ENCODE data around the gene PPP1R14C.

The PPP1R14C gene

GRCh38 chr6:150252714-150253444 lies 110.0 kb downstream of the PPP1R14C start:
- DNase-seq, result no peak

DNA sequence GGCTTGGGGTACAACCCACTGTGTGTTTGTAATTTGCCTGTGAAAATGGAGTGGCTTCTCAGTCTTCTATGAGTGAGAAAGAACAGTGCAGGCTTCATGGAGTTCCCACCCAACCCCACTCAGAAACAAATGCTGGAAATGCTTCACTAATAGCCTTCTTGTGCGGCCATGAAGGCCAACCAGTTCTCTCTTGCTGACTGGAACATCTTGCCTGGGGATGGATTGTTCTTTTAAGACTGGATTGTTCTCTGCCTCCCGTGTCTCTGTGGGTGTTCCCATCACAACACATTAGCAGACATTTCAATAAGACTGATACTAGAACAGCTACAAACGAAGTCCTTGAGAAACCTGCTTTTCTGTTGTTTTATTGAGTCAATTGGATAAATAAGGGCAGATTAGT lies 110.6 kb downstream of the PPP1R14C start:
- DNase-seq, result no peak

DNA sequence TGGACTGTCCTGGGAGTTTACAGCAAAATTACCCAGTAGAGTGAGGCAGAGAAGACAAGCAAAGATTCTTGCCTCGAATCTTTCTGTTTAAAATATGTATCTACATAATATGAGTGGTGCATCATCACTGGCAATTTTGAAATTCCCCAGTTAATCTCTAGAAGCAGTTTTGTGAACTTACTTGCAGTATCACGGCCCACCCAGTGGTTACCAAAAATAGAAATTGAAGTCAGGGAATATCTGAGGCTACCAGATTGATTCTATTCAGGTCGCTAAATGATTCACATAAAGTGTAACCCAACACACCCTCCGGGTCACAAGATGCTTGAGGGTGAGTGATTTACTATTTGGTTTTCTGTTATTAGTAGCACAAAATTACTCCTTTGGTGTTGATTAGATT lies 111.9 kb downstream of the PPP1R14C start:
- DNase-seq, result no peak

GRCh38 chr6:150255840-150256239 lies 113.0 kb downstream of the PPP1R14C start:
- no peak for DNase-seq

DNA sequence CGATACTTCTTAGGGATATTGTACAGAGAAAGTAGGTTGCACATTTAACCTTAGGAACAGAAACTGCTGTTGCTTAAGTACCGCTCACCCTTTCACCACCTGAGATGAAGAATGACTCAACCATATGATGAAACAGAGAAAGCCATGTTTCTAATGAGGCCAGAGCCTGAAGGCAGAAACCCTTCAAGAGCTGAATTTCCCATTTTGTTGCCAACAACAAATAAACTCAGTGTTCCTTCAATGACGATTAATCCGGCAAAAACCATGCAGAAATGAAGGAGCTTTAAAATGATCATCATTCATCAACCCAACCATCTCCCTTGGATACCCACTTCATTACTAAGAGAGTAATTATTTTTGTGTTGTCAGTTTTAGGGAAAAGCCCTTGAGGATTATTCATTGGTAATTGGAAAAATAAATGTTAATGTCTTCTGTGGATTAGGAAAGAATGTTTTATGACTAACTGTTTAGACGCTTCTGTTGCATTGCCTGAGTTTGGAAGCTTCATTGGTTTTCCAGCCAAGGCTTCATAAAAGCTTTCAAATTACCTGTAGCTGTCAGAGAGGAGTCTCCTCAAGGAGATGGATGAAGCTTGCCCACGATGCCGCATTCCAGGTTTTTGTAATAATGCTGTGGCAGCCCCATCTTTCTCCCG lies 113.9 kb downstream of the PPP1R14C start:
- DNase-seq, result no peak

- DNase-seq, result no peak
These were observed 115.5 kb downstream of the PPP1R14C start for GRCh38 chr6:150258381-150258780.

GRCh38 chr6:150260931-150261330 lies 118.1 kb downstream of the PPP1R14C start:
- DNase-seq, result no peak

DNA sequence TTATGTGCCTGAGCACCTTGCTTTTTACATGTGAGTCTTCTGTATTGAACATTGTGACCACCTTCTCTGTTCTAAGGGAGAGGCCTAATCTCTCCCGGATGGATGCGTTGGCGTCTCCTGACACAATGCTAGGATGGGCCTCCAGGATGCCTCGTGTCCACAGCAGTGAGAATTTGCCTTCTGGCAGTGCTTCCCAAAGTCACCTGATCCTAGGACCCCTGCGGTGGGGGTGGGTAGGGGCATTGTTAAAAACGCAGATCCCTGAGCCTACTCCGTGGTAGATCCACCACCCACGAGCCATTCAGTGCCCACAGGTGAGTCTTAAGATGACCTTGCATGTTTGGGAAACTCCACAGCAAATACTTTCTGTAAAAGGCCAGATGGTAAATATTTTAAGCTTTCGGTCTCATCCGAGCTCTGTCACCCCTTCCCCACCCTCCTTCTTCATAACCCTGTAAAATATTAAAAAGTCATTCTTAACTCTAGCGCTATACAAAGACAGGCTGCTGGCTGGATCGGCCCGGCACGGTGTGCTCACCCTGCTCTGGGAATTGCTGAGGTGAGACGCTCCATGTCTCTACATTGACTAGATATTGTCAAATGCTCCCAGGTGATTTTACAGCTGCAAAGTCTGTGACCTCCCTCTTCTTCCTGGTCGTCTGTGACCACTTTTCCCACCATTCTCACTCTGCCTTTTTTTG lies 119.3 kb downstream of the PPP1R14C start:
- DNase-seq, result no peak

DNA sequence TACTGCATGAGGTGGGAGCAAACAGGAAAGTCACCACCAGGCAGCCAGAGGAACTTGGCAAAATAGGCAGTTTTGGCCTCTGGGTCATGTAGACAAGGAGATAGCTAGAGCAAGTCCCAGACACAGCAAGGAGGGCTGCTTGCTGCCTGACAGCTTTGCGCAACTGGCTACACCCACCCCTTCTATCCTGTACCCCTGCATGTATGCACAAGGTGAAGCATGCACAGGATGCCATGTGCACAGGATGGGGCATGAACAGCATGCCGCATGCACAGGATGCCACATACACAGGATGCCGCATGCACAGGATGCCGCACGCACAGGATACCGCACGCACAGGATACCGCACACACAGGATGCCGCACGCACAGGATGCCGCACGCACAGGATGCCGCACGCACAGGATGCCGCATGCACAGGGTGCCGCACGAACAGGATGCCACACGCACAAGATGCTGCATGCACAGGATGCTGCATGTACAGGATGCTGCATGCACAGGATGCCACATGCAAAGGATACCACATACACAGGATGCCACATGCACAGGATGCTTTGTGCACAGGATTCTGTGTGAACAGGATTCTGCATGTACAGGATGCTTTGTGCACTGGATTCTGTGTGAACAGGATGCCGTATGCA lies 121.0 kb downstream of the PPP1R14C start:
- peak; percentile 21 for DNase-seq

GRCh38 chr6:150266309-150266708 lies 123.5 kb downstream of the PPP1R14C start:
- DNase-seq, result no peak

GRCh38 chr6:150266963-150267685 lies 124.3 kb downstream of the PPP1R14C start:
- no peak for DNase-seq

DNA sequence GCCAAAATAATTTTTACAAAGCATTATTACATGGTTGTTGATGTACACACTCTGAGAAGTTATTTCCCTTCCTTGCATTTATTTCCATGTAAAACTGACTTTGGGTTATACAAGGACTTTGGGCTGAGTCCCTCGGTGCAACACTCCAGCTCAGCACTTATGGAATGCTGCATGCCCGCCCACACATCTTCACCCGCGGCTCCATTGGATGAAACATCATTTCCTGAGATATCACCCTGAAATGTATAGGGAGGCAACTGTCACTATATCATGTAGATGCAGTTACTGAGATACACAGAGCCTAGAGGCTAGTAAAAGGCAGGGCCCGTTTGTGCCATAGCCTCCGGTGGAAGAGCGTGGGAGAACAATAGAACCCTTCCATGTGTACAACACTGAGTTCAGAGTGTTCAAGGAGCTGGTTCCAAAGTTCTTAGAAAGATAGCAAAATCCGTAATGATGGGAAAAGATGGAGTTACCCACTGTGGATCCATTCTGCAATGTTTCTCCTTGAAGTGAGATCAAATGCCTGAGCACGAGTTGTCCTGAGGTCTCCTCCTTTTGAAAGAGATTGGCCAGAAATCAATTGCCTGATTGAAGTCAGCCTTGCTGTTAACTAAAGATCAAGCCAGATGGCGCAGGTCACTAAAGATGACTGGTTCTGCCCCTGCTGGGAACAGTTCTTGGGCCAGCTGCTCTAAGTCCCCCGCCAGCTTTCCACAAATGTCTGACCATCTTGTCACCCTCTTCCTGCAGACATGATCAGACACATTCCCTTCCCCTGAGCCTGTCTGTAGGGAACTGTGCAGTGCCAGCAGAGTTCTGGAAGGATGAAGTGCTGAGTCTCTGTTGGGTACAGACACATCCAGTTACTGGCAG lies 125.1 kb downstream of the PPP1R14C start:
- DNase-seq, result no peak

- no peak for DNase-seq
These were observed 126.4 kb downstream of the PPP1R14C start for GRCh38 chr6:150269130-150269856.

DNA sequence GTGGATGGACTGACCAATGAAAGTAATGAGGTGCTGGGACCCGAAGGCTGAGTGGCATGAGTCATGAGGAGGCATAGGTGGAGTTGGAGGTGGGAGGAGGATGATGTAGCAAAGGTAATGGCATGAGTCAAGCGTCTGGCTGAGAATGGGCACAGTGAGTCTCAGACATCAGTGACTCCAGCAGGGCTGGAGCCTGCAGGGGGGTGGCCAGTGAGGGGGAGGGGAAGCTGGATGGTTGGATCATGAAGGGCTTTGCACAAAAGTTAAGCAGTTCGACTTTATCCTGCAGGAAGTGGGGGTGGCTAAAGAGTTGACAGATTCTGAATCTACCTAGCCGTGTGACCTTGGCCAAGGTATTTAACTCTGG lies 127.0 kb downstream of the PPP1R14C start:
- no peak for DNase-seq

- no peak for DNase-seq
These were observed 127.6 kb downstream of the PPP1R14C start for GRCh38 chr6:150270330-150271052.

- no peak for DNase-seq
These were observed 128.3 kb downstream of the PPP1R14C start for GRCh38 chr6:150271172-150271500.

- DNase-seq, result no peak
These were observed 128.8 kb downstream of the PPP1R14C start for GRCh38 chr6:150271501-150272263.

DNA sequence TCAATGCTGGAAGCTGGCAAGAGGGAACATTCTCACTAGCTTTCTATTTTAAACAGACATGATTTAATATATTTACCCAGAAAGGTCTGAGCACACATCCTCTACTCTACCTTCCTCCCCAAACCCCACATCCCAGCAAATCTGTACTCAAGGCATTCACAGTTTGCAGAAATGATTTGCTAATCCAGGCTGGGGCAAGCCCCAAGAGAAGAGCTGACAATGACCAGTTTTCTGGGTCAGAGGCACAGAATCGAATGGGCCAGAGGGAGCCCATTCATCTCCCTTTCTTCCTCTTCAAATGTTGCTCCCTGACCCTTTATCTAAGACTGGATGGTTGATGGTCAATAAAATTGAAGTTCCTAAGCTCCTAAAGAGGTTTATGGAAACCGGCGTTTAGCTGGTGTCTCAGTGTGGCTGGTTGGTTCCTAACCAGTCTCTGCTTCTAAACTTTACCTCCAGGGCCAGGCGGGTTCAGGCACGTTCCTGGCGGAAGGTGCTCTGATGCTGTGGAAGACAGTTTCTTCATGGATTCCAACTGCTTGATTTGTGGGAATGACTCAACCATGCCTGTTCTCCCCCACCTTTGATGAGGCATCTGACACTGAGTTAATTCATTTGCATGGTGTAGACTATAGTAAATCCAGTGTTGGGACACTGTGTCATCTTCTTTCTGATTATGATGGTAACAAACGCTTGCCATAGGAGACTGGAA lies 129.6 kb downstream of the PPP1R14C start:
- no peak for DNase-seq

GRCh38 chr6:150272976-150273315 lies 130.1 kb downstream of the PPP1R14C start:
- no peak for DNase-seq

Data from stimulated activated CD4-positive, alpha-beta T cell treated with anti-CD3 and anti-CD28 coated beads, Interleukin-4, amount 100 ng/mL, for 24 hours (primary cell).